ENCODE results near the gene TMEM232.

DNA sequence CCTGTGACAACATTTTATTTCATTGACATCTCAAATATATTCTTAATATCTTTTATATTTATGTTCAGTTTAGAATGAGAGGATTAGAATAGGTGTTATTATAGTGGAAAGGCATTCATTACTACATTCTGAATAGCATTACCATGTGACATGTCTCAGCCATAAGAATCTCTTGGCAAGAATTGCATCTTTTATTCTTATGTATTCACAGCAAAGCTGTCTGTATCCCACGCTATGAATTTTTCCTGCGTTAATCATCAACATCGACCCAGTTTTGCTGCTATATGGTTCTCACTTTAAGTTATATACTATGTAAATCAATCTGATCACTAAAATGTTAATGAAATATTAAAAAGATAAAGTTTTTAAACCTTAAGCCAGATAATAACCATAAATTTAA, 248.6 kb downstream of the TMEM232 start:
- TF ChIP-seq, protein P1, sequence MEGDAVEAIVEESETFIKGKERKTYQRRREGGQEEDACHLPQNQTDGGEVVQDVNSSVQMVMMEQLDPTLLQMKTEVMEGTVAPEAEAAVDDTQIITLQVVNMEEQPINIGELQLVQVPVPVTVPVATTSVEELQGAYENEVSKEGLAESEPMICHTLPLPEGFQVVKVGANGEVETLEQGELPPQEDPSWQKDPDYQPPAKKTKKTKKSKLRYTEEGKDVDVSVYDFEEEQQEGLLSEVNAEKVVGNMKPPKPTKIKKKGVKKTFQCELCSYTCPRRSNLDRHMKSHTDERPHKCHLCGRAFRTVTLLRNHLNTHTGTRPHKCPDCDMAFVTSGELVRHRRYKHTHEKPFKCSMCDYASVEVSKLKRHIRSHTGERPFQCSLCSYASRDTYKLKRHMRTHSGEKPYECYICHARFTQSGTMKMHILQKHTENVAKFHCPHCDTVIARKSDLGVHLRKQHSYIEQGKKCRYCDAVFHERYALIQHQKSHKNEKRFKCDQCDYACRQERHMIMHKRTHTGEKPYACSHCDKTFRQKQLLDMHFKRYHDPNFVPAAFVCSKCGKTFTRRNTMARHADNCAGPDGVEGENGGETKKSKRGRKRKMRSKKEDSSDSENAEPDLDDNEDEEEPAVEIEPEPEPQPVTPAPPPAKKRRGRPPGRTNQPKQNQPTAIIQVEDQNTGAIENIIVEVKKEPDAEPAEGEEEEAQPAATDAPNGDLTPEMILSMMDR (conservative IDR thresholded peaks at IDR 0.05), result no peak
- no peak for TF ChIP-seq ZFX (IDR thresholded peaks at IDR 0.05)
